GM23338 (cell line): ENCODE results near the gene TRAF3.

Experiments
- CREB1 ChIP-seq: fragments of 250-450 bp; sonication (Bioruptor Pico); IDR thresholded peaks from 2 replicates; pipeline ENCODE4 v1.5.0; 2020; ENCODE audit warnings: low read depth, mild to moderate bottlenecking, moderate library complexity
- CTCF ChIP-seq, 2 experiments: fragments of 200-600 bp in 1 of 2; sonication (generic) in 1 of 2; conservative IDR thresholded peaks; 2 replicates each; pipeline versions ENCODE4 v1.5.1 to v1.6.1; 2016 to 2017; ENCODE audit warnings: antibody characterized with exemption in 2 of 2, low read depth in 2 of 2, mild to moderate bottlenecking in 2 of 2, moderate library complexity in 1 of 2
- ETS1 ChIP-seq: IDR thresholded peaks from 2 replicates; pipeline ENCODE4 v1.6.1; 2016; ENCODE audit warnings: antibody characterized with exemption
- EZH2 ChIP-seq: fragments of 200-600 bp; sonication (generic); IDR thresholded peaks from one replicate; pipeline ENCODE4 v1.8.0; 2017; ENCODE audit warnings: antibody characterized with exemption, mild to moderate bottlenecking, low read depth; ENCODE audit not compliant: unreplicated experiment
- EZH2phosphoT487 ChIP-seq: fragments of 200-600 bp; sonication (generic); IDR thresholded peaks from one replicate; pipeline ENCODE4 v1.8.1; 2018; ENCODE audit warnings: antibody characterized with exemption; ENCODE audit not compliant: unreplicated experiment
- NANOG ChIP-seq: IDR thresholded peaks from 2 replicates; pipeline ENCODE4 v1.6.1; 2016; ENCODE audit warnings: antibody characterized with exemption, borderline replicate concordance
- POLR2AphosphoS5 ChIP-seq: IDR thresholded peaks from 2 replicates; pipeline ENCODE4 v1.6.1; 2016; ENCODE audit warnings: antibody characterized with exemption, low read depth
- REST ChIP-seq: IDR thresholded peaks from one replicate; pipeline ENCODE4 v1.6.1; 2018; ENCODE audit warnings: antibody characterized with exemption; ENCODE audit not compliant: unreplicated experiment
- ZNF114 ChIP-seq: fragments of 250-450 bp; sonication (Bioruptor Pico); IDR thresholded peaks from 2 replicates; pipeline ENCODE4 v1.5.0; 2020; ENCODE audit warnings: mild to moderate bottlenecking, moderate library complexity

- TF ChIP-seq EZH2 (no peak), CTCF (conservative IDR thresholded peaks at IDR 0.05; ENCODE audit: low read depth in 2 of 2) (no peak), ZNF114 (CRISPR knock-in tag) (no peak), POLR2AphosphoS5 (no peak), REST (no peak), NANOG (no peak), ETS1 (no peak), EZH2phosphoT487 (no peak), CREB1 (CRISPR knock-in tag) (no peak)
These were observed 46.3 kb downstream of the TRAF3 start for GRCh38 chr14:102823546-102823945.
